Sigmoid colon (tissue), 4 donors: ENCODE measurements around the gene GGA3.

Source experiments
- EP300 ChIP-seq, 4 donors: sonication (generic); formaldehyde crosslinking; IDR thresholded peaks; one replicate each; pipeline ENCODE4 v1.6.1; 2017; ENCODE audit warnings: antibody characterized with exemption in 4 of 4
- POLR2A ChIP-seq, 2 donors: fragments of 450-650 bp; IDR thresholded peaks; one replicate each; pipeline ENCODE4 v1.6.1; 2016; ENCODE audit warnings: antibody characterized with exemption in 2 of 2, mild to moderate bottlenecking in 2 of 2, moderate library complexity in 2 of 2
- POLR2AphosphoS5 ChIP-seq, 4 donors: sonication (generic); formaldehyde crosslinking; IDR thresholded peaks; one replicate each; pipeline ENCODE4 v1.6.1; 2017; ENCODE audit warnings: antibody characterized with exemption in 4 of 4
- TF ChIP-seq, protein P1 (sequence below), 4 experiments: fragments of 450-650 bp in 3 of 4; fragments of 200-600 bp in 1 of 4; IDR thresholded peaks; one replicate each; pipeline ENCODE4 v1.5.1; 2016 to 2019; ENCODE audit warnings: antibody characterized with exemption in 4 of 4, mild to moderate bottlenecking in 3 of 4, moderate library complexity in 2 of 4

DNA sequence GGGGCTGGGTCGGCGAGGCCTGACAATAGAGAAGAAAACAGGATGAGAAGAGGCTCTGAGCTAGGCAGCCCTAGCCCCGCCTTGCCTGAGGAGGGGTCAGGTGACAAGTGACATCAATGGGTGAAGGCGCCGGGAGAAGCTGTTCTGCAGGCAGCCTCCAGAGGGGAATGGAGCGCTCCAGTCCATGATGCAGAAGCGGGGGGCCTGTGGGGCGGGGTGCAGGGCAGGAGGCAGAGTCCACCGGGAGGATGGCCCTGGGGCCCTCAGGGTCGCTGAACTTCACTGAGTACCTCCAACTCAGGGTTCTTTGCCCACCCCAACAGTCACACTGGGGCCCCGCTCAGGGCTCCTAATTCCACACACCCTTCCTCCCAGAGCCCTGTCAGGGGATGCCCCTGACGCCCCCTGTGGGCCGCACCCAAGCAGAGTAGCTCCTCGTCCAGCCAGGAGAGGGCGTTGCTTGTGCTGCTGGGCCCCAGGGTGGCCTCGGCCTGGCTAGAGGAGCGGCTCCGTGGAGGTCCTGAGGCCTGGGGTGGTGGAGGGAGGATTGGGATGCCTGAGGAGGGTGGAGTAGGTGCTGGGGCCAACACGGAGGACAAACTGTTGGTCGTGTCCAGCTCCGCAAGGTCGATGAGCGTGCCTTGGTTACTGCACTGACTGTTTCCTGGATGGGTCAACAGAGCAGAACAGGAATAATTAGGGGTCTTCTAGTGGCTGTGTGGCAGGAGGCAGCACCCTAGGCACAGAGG is 20.8 kb downstream of the GGA3 start:
- TF ChIP-seq, protein P1, sequence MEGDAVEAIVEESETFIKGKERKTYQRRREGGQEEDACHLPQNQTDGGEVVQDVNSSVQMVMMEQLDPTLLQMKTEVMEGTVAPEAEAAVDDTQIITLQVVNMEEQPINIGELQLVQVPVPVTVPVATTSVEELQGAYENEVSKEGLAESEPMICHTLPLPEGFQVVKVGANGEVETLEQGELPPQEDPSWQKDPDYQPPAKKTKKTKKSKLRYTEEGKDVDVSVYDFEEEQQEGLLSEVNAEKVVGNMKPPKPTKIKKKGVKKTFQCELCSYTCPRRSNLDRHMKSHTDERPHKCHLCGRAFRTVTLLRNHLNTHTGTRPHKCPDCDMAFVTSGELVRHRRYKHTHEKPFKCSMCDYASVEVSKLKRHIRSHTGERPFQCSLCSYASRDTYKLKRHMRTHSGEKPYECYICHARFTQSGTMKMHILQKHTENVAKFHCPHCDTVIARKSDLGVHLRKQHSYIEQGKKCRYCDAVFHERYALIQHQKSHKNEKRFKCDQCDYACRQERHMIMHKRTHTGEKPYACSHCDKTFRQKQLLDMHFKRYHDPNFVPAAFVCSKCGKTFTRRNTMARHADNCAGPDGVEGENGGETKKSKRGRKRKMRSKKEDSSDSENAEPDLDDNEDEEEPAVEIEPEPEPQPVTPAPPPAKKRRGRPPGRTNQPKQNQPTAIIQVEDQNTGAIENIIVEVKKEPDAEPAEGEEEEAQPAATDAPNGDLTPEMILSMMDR (IDR thresholded peaks at IDR 0.05) = peak in 1 of 4 experiments; percentile 33
- TF ChIP-seq POLR2A (IDR thresholded peaks at IDR 0.05) (no peak), POLR2AphosphoS5 (IDR thresholded peaks at IDR 0.05) (no peak), EP300 (IDR thresholded peaks at IDR 0.05) (no peak)
